Memory B cell (primary cell): Measurements from ENCODE around the gene SLC16A4.
"Not testable (repeated sequence)": the region's sequence is repeated elsewhere in the genome, so short reads cannot be mapped to it uniquely, and the experiment has no call there.

Source experiments
- ATAC-seq: fragments of 150-1000 bp; cut with Tn5 transposase; 2 replicates; pipeline ENCODE4 v1.10.0; 2021; ENCODE audit warnings: low read depth, mild to moderate bottlenecking, moderate library complexity
- DNase-seq, 2 donors: peaks; one replicate each; pipeline ENCODE4 v3.0.0; 2022; ENCODE audit warnings: low spot score in 2 of 2
- H3K27ac Mint-ChIP-seq: one replicate; pipeline ENCODE4 v1.8.0; 2022; ENCODE audit warnings: mild to moderate bottlenecking, moderate library complexity, mixed read lengths
- H3K27me3 Mint-ChIP-seq: one replicate; pipeline ENCODE4 v1.8.0; 2022; ENCODE audit warnings: mixed read lengths
- H3K36me3 Mint-ChIP-seq: one replicate; pipeline ENCODE4 v1.8.0; 2022; ENCODE audit warnings: mild to moderate bottlenecking, mixed read lengths
- H3K4me1 Mint-ChIP-seq: one replicate; pipeline ENCODE4 v1.8.0; 2022; ENCODE audit warnings: mixed read lengths
- H3K4me3 Mint-ChIP-seq: one replicate; pipeline ENCODE4 v1.8.0; 2022; ENCODE audit warnings: mild to moderate bottlenecking, moderate library complexity, mixed read lengths
- H3K9me3 Mint-ChIP-seq: one replicate; pipeline ENCODE4 v1.8.0; 2022; ENCODE audit warnings: mixed read lengths

The SLC16A4 gene

DNA sequence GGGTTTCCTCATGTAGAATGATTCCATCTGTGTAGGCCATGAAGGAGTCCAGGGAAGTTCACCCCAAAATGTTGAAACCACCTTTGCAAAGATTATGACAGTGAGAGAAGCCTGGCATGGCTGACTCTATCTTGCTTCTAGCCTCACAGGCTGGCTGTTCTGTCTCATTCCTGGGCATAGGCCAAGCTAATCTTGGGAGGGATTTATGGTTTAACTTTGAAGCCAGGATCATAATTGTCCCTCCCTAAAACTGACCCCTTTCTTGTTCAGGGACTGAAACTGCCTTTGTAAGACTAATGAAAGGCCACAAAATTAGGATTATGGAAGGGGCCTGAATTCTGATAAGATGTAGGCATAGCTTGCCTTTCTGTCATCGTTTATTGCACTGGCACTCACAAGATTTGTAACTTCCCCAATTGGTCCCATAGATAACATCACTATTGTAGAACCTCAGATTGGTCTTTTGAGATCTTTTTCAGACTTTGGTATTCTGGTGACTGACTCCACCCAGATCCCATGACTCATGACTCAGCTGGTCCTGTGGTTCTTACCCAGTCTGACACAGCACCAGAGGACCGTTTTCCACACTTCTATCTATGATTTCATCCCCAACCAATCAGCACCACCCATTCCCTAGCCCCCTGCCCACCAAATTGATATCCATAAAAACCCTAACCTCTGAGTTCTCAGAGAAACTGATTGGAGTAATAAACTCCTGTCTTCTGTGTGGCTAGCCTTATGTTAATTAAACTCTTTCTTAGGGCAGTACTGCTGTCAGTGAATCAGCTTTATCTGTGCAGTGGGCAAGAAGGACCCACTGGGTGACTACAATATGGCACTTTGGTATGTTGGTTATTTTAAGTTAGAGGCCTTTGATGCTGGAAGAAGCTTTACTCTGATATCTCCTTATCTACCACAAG is 30.3 kb upstream of the SLC16A4 start:
- H3K4me3 Mint-ChIP-seq = no peak overlapping the region
- H3K36me3 Mint-ChIP-seq = peaks cover 8% of the 10 kb centered on the region
- DNase-seq = no peak
- H3K4me1 Mint-ChIP-seq = no peaks in the 10 kb centered on the region
- H3K27ac Mint-ChIP-seq = no peak overlapping the region
- H3K27me3 Mint-ChIP-seq = peaks cover 4% of the 10 kb centered on the region
- ATAC-seq = no peak
- peaks cover 3% of the 10 kb centered on the region for H3K9me3 Mint-ChIP-seq

DNA sequence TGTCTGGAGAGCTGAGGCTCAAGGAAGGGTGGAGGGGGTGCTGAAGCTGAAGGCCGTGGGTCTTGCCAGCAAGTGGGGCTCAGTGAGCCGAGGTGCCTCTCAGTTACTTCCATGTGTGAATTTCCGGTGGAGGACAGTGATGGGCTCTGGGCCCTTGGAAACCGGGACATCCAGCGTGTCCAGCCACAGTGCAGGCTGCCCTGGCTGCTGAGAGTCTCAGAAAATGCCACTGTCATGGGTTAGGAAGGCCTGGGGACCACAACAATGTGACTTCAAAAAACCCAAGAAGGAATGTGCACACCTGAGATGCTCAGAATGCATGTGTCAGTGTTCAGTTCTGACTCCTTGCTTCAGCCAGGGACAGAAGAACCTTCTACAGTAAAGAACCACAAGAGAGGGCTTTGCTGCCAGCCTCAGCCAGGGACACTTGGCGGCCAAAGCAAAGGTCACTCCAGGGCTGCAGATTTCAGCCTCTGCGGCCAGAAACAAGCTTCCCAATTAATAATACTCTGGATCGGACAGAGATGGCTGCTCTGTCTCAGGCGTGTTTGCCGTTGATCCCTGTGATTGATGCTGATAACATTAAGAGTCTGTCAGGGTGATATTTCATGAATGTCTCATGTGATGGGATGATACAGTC is 29.3 kb upstream of the SLC16A4 start:
- Mint-ChIP-seq H3K27ac (no peak overlapping the region), H3K4me1 (no peaks in the 10 kb centered on the region), H3K27me3 (peaks cover 4% of the 10 kb centered on the region), H3K36me3 (peaks cover 8% of the 10 kb centered on the region), H3K4me3 (no peak overlapping the region), H3K9me3 (peaks cover 3% of the 10 kb centered on the region)
- ATAC-seq = no peak
- no peak for DNase-seq

DNA sequence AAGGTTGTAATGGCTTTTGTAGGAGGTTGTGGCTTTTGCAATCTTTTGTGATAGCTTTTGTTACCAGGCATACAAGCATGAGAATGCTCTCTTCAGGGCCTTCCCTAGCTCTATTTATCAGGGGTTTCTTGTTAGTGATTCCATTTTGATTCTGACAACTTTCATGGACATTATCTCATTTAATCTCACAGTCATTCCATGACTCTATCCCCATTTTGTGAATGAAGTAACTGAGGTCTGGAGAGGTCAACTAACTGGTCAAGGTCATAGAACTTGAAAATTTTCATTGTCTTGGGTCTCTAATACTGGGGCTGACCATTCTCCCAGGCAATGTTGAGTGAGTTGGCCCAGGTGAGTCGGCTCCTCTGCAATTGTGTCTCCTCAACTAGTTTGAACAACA is 27.9 kb upstream of the SLC16A4 start:
- Mint-ChIP-seq H3K27me3 (peaks cover under 1% of the 10 kb centered on the region), H3K9me3 (peaks cover 3% of the 10 kb centered on the region), H3K27ac (no peak overlapping the region), H3K4me3 (no peak overlapping the region), H3K4me1 (no peaks in the 10 kb centered on the region), H3K36me3 (peaks cover 9% of the 10 kb centered on the region)
- no peak for ATAC-seq
- DNase-seq = no peak

DNA sequence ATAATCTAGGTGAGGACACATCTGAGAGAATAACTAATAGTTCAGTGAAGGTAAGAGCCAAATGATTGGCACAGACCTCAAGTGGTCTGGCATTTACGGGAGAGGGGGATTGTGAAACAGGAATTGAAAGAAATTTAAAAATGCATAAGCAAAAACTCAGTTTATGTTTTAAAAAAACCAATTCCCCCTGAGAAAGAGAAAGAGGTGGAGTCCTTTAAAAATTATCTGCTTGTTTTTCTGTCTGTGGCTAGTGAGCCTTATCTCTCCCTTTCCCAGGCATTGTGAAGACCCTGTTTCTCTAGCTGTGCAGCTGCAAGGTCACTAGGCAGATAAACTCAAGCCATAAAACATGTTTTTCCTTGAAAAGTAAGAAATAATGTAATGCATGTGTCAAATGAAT is 22.2 kb upstream of the SLC16A4 start:
- ATAC-seq = peak; percentile 11
- not testable (repeated sequence) for DNase-seq, H3K9me3 Mint-ChIP-seq, H3K27me3 Mint-ChIP-seq, H3K36me3 Mint-ChIP-seq
- peak overlapping the region; percentile 53 for H3K27ac Mint-ChIP-seq
- H3K4me1 Mint-ChIP-seq = peaks cover 10% of the 10 kb centered on the region
- peak overlapping the region; percentile 71 for H3K4me3 Mint-ChIP-seq

DNA sequence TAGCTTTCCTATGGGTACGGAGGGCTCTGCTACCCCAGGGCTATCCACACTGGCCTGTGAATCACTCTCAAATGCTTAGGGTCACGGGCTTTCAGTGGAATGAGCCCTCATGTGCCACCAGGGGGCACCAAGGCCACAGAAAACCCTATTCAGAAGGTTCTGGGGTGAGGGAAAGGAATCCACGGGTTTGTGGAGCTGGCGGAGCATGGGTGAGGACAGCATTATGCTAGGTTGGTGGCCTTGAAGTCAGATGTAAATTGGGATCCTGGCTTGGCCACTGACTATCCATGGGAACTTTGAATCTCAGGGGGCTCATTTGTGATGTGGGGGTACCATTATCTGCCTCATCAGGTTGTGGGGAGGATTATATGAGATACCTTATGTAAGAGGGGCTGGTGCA is 21.8 kb upstream of the SLC16A4 start:
- Mint-ChIP-seq H3K9me3 (no peaks in the 10 kb centered on the region), H3K4me3 (peak overlapping the region; percentile 71), H3K27ac (peak overlapping the region; percentile 53), H3K4me1 (peaks cover 15% of the 10 kb centered on the region), H3K27me3 (no peaks in the 10 kb centered on the region), H3K36me3 (peaks cover 2% of the 10 kb centered on the region)
- peak; percentile 67 for ATAC-seq
- peak; percentile 58 to 71 for DNase-seq

DNA sequence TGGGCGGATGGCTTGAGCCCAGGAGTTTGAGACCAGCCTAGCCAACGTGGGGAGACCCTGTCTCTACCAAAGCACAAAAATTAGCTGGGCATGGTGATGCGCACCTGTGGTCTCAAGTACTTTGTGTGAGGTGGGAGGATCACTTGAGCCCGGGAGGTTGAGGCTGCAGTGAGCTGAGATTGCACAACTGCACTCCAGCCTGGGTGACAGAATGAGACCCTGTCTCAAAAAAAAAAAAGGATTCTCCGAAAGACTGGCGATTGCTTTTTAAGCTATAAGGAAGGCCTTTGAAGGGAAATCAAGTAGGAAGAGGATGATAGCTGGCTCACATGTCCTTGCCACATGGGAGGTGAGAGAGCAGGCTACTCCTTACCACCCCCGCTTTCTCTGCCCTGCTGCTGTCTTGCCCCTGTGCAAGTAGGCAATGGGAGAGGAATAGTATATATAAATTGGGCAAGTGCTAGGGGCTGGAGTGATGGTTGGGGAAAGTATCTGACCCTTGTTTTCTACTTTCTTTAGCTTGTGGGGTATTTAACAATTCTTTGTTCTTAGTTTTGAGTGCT is 20.4 kb upstream of the SLC16A4 start:
- no peak overlapping the region for H3K4me3 Mint-ChIP-seq
- DNase-seq (no peak), ATAC-seq (no peak)
- no peak overlapping the region for H3K27ac Mint-ChIP-seq
- H3K27me3 Mint-ChIP-seq = no peaks in the 10 kb centered on the region
- H3K9me3 Mint-ChIP-seq = no peaks in the 10 kb centered on the region
- H3K4me1 Mint-ChIP-seq = peaks cover 18% of the 10 kb centered on the region
- H3K36me3 Mint-ChIP-seq = peaks cover 4% of the 10 kb centered on the region

DNA sequence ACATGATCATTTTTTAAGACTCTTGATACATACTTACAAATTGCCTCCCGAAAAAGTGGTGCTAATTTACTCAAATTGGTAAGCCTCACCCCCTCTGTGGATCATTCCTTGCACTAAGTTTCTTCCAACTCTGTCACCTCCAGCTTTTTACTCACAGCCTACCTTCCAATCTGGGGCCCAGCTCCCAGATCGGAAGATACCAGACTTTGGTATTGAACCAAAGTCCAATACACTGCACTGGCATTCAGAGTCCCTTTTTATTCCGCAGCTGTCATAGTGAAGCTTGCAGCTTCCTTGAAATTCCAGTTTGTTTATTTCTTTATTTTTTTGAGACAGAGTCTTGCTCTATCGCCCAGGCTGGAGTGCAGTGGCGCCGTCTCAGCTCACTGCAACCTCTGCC is 18.5 kb upstream of the SLC16A4 start:
- H3K27me3 Mint-ChIP-seq = no peaks in the 10 kb centered on the region
- peaks cover 4% of the 10 kb centered on the region for H3K36me3 Mint-ChIP-seq
- peaks cover 21% of the 10 kb centered on the region for H3K4me1 Mint-ChIP-seq
- DNase-seq (no peak), ATAC-seq (no peak)
- no peak overlapping the region for H3K27ac Mint-ChIP-seq
- no peaks in the 10 kb centered on the region for H3K9me3 Mint-ChIP-seq
- no peak overlapping the region for H3K4me3 Mint-ChIP-seq

DNA sequence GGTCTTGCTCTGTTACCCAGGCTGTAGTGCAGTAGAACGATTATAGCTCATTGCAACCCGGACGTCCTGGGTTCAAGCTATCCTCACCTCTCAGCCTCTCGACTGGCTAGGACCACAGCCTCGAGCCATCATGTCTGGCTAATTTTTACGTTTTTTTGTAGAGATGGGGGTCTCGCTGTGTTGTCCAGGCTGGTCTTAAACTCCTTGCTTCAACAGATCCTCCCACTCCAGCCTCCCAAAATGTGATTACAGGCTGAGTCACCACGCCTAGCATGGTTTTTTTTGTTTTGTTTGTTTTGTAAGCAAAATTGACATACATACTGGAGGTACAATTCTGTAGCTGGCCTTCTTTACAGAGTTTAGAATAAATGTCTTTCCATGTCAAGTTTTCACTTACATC is 17.7 kb upstream of the SLC16A4 start:
- H3K4me1 Mint-ChIP-seq = peaks cover 21% of the 10 kb centered on the region

DNA sequence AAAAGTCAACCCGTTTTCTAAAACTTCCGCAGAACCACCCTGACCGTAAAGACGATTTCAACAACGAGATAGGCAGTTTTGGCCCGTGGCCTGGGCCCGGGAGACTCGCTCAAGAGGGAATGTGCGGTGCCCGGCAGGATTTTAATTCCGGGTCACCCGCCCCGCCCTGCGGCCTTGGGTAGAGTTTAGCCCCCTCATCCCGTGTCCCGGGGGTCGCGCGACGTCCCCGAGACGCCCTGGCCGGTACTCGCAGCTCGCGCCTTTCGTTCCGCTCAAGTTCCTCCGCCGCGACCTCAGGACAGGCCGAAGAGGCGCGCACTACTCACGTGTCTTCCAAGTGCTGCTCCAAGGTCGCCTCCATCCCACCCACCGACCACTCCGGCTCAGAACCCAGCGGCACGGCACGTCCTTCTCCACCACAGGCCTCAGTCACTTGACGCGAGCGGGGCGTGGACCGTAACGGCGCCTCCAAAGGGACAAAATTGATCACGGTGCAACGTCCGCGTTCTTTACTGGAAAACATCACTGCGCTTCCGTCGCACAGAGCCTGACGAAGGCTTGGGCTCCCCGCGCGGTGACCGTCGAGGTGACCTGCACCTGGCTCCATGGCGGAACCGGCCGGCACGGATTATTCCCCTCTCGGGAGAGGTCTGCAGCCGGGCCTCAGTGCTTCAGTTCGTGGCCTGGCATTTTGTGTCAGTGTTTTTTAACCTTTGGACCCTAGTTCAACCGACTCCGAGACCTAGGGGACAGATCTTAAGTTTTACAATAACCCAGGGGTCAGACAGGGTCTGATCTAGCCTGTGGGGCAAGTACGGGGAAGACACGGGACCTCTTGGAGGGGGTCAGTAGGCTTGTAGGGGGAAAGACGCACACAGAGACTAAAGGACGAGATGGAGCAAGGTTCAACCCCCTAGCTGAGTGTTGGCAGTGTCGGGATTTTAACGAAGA is 16.7 kb upstream of the SLC16A4 start, which contains the start of gene LAMTOR5:
LAMTOR5 (minus strand) TSS at position 435 of the 951 bp plus-strand sequence; CDS start at position 361, 74 bp downstream.
- Mint-ChIP-seq H3K9me3 (no peaks in the 10 kb centered on the region), H3K27me3 (no peaks in the 10 kb centered on the region), H3K4me3 (peak within 1 kb of the TSS; percentile 99), H3K27ac (peak within 1 kb of the TSS; percentile 99), H3K4me1 (peaks cover 16% of the 10 kb centered on the region), H3K36me3 (peaks cover 6% of the 10 kb centered on the region)
- DNase-seq (peak; percentile 86 to 88), ATAC-seq (peak; percentile 86)

More for the DNA sequence above, 17.7 kb upstream of the SLC16A4 start:
- peaks cover 6% of the 10 kb centered on the region for H3K36me3 Mint-ChIP-seq
- peak overlapping the region; percentile 51 for H3K4me3 Mint-ChIP-seq
- H3K9me3 Mint-ChIP-seq = no peaks in the 10 kb centered on the region
- ATAC-seq (no peak), DNase-seq (no peak)
- no peaks in the 10 kb centered on the region for H3K27me3 Mint-ChIP-seq
- peak overlapping the region; percentile 99 for H3K27ac Mint-ChIP-seq

DNA sequence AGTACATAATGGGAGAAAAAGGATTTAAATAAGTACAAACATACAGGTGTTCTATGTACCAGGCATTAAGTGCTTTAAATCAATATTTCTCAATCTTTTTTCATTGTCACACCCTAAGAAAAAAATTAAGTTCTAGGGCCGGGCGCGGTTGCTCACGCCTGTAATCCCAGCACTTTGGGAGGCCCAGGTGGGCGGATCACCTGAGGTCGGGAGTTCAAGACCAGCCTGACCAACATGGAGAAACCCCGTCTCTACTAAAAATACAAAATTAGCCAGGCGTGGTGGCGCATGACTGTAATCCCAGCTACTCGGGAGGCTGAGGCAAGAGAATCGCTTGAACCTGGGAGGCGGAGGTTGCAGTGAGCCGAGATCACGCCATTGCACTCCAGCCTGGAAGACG is 15.6 kb upstream of the SLC16A4 start:
- H3K27me3 Mint-ChIP-seq, ATAC-seq, H3K36me3 Mint-ChIP-seq, H3K9me3 Mint-ChIP-seq, DNase-seq: not testable (repeated sequence)
- Mint-ChIP-seq H3K4me3 (peak overlapping the region; percentile 99), H3K4me1 (peaks cover 15% of the 10 kb centered on the region), H3K27ac (peak overlapping the region; percentile 99)

DNA sequence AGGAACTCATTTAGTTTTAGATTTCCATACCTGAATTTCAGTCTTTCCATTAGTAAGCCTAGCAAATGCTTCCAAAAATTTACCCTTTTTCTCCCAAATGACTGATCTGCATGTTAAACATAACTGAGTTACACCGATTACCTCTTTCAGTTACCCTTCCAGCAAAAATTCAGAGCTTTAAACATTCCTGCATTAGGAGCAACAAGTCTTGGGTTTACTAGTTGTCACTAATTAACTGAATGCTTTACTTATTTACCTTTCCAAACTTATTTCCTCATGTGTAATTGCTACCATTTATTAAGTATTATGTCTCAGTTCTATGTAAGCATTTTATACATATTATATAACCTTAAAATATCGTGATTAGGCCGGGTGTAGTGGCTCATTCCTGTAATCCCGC is 13.6 kb upstream of the SLC16A4 start:
- Mint-ChIP-seq H3K4me3 (no peak overlapping the region), H3K36me3 (peaks cover 10% of the 10 kb centered on the region), H3K4me1 (peaks cover 15% of the 10 kb centered on the region), H3K27me3 (no peaks in the 10 kb centered on the region), H3K27ac (no peak overlapping the region), H3K9me3 (no peaks in the 10 kb centered on the region)
- ATAC-seq = no peak
- DNase-seq = no peak

DNA sequence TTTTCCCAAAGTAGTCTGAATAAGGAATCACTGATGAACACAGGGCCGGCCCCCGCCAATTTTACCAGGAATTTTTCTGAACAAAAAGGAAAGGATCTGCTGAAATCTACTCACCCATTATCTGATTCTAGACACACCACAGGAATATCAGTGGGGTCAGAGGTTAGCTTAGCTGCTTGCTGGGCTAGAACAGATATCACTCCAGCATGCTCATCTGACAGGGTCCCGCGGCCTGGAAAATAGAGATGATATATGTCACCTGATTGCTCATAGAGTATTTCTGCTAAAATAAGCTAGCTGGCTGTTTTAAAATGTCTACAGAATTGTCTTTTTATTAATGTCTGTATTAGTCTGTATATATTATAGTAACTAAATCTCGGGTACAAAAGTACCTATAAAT is 13.0 kb upstream of the SLC16A4 start:
- H3K4me3 Mint-ChIP-seq = no peak overlapping the region
- no peak for ATAC-seq
- no peaks in the 10 kb centered on the region for H3K9me3 Mint-ChIP-seq
- DNase-seq = no peak
- peaks cover 15% of the 10 kb centered on the region for H3K4me1 Mint-ChIP-seq
- H3K36me3 Mint-ChIP-seq = peaks cover 11% of the 10 kb centered on the region
- no peak overlapping the region for H3K27ac Mint-ChIP-seq
- no peaks in the 10 kb centered on the region for H3K27me3 Mint-ChIP-seq

DNA sequence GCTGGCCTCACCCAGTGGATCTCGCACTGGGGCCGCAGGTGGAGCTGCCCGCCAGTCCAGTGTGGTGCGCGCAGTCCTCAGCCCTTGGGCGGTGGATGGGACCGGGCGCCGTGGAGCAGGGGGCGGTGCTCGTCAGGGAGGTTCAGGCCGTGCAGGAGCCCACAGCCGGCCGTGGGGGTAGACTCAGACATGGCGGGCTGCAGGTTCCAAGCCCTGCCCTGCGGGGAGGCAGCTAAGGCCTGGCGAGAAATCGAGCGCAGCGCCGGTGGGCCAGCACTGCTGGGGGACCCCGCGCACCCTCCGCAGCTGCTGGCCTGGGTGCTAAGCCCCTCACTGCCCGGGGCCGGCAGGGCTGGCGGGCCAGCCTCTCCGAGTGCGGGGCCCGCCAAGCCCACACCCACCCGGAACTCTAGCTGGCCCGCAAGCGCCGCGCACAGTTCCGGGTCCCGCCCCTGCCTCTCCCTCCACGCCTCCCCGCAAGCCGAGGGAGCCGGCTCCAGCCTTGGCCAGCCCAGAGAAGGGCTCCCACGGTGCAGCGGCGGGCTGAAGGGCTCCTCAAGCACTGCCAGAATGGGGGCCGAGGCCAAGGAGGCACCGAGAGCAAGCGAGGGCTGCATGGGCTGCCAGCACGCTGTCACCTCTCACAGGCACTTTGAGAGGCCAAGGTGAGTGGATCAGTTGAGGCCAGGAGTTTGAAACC is 5.6 kb upstream of the SLC16A4 start:
- not testable (repeated sequence) for H3K4me1 Mint-ChIP-seq, DNase-seq, H3K27ac Mint-ChIP-seq, H3K4me3 Mint-ChIP-seq, H3K27me3 Mint-ChIP-seq, H3K9me3 Mint-ChIP-seq, ATAC-seq
- peaks cover 11% of the 10 kb centered on the region for H3K36me3 Mint-ChIP-seq
